MM.1S (cell line): ENCODE results near the gene GALNT12.

Experiments
- CTCF ChIP-seq: fragments of 300-600 bp; sonication (generic); IDR thresholded peaks from 2 replicates; pipeline ENCODE4 v1.5.1; 2016; ENCODE audit warnings: antibody characterized with exemption, low read length, mixed read lengths
- EZH2 ChIP-seq: fragments of 300-600 bp; sonication (generic); optimal IDR thresholded peaks from 2 replicates; pipeline ENCODE3; 2017; ENCODE audit warnings: low read depth, mild to moderate bottlenecking, antibody characterized with exemption, low read length, mixed read lengths

GRCh38 chr9:98768344-98768743 lies 39.1 kb upstream of the GALNT12 start:
- TF ChIP-seq EZH2 (no peak), CTCF (no peak)
